K562 (cell line): Measurements from ENCODE around the gene TGFB2. TPM values are rescaled to one million over a fixed set of nuclear protein-coding genes. Genes with fewer than 3 reads are reported as not detected.

Source experiments
- ATAC-seq: fragments of 200-7000 bp; cut with Tn5 transposase; 3 replicates; pipeline ENCODE4 v1.9.1; 2020; ENCODE audit warnings: moderate library complexity
- BruUV-seq: library from RNA; stranded (reverse); fragments of 400-500 nt; replicated peaks from 2 replicates; lab custom pipeline; 2021; lab: Mats Ljungman, UMichigan
- CTCF ChIA-PET: fragments of 300-600 bp; formaldehyde crosslinking; extraction: SDS; loops from one replicate; lab custom pipeline; 2021; ENCODE audit warnings: low intra/inter-chr PET ratio; lab: Yijun Ruan, JAX
- POLR2A ChIA-PET: fragments of 300-600, 350-650 bp; sonication (Branson Sonifier 250); formaldehyde crosslinking; extraction: SDS; loops from one replicate; lab custom pipeline; 2021; ENCODE audit warnings: antibody characterized with exemption, inconsistent platforms; lab: Yijun Ruan, JAX
- DNase-seq, 4 experiments: peaks; one replicate each; pipeline versions ENCODE4 v3.0.0 to v3.0.0-alpha.2; 2011 to 2018; ENCODE audit warnings: low spot score in 3 of 4, mixed read lengths in 3 of 4; ENCODE audit errors: extremely low read depth in 1 of 4
- FAIRE-seq: peaks from 2 replicates; lab custom pipeline; 2011; peaks lifted over from hg19 to GRCh38; lab: Jason Lieb, UNC
- H2AFZ ChIP-seq: 2 replicates; pipeline ENCODE4 v1.6.0; 2011; ENCODE audit warnings: low read depth, low read length, control low read depth, inconsistent platforms
- H3K27ac ChIP-seq: fragments of 200-600 bp; 3 replicates; pipeline ENCODE4 v1.8.0; 2011; ENCODE audit warnings: low read depth, mild to moderate bottlenecking, control low read depth, inconsistent platforms, low read length, moderate library complexity, mixed read lengths; ENCODE audit errors: extremely low read depth
- H3K27me3 ChIP-seq, 2 experiments: fragments of 300-600 bp in 1 of 2; 2 replicates in 1 of 2; 3 replicates in 1 of 2; pipeline versions ENCODE4 v1.6.0 to v1.8.0; 2011; ENCODE audit warnings: inconsistent platforms in 2 of 2, low read length in 2 of 2, mild to moderate bottlenecking in 1 of 2, mixed read lengths in 1 of 2, moderate library complexity in 1 of 2; ENCODE audit not compliant: control insufficient read depth in 2 of 2, insufficient read depth in 2 of 2
- H3K36me3 ChIP-seq: fragments of 300-600 bp; 3 replicates; pipeline ENCODE4 v1.8.0; 2011; ENCODE audit warnings: mild to moderate bottlenecking, low read length, inconsistent platforms; ENCODE audit not compliant: control insufficient read depth, insufficient read depth
- H3K4me1 ChIP-seq, 2 experiments: fragments of 200-600 bp in 1 of 2; replicated peaks in 1 of 2; 2 replicates in 1 of 2; 3 replicates in 1 of 2; pipeline versions ENCODE4 v1.5.1 to v1.8.0; 2011; ENCODE audit warnings: inconsistent platforms in 2 of 2, low read length in 2 of 2, mild to moderate bottlenecking in 1 of 2, mixed read lengths in 1 of 2, moderate library complexity in 1 of 2; ENCODE audit not compliant: control insufficient read depth in 2 of 2, insufficient read depth in 2 of 2
- H3K4me2 ChIP-seq: 2 replicates; pipeline ENCODE4 v1.6.1; 2011; ENCODE audit warnings: low read length, control low read depth, inconsistent platforms, mixed read lengths; ENCODE audit not compliant: insufficient read depth
- H3K4me3 ChIP-seq: fragments of 200-600 bp; sonication (generic), shearing (Covaris generic); 2 replicates; pipeline ENCODE4 v1.5.1; 2016; ENCODE audit warnings: control low read depth, inconsistent platforms
- H3K79me2 ChIP-seq: fragments of 200-600 bp; 3 replicates; pipeline ENCODE4 v1.8.0; 2011; ENCODE audit warnings: low read length, inconsistent platforms; ENCODE audit not compliant: control insufficient read depth, insufficient read depth
- H3K9ac ChIP-seq, 2 experiments: 2 replicates each; pipeline versions ENCODE4 v1.6.0 to v1.6.1; 2011; ENCODE audit warnings: low read depth in 2 of 2, low read length in 2 of 2, control low read depth in 1 of 2, inconsistent platforms in 1 of 2, mild to moderate bottlenecking in 1 of 2, mixed read lengths in 1 of 2; ENCODE audit not compliant: insufficient read depth in 1 of 2
- H3K9me1 ChIP-seq: one replicate; pipeline ENCODE4 v1.6.0; 2011; ENCODE audit warnings: inconsistent platforms, mild to moderate bottlenecking, low read length, moderate library complexity; ENCODE audit not compliant: control insufficient read depth, insufficient read depth
- H3K9me3 ChIP-seq: replicated peaks from 2 replicates; pipeline ENCODE4 v1.5.1; 2011; ENCODE audit warnings: low read depth, low read length, inconsistent platforms; ENCODE audit not compliant: control insufficient read depth, insufficient read depth
- H4K20me1 ChIP-seq: replicated peaks from 2 replicates; pipeline ENCODE4 v1.6.1; 2011; ENCODE audit warnings: low read length, inconsistent platforms, mixed read lengths; ENCODE audit not compliant: control insufficient read depth, insufficient read depth
- C11orf30 ChIP-seq: fragments of 450-650 bp; IDR thresholded peaks from 2 replicates; pipeline ENCODE4 v1.6.1; 2016; ENCODE audit warnings: low read depth, mild to moderate bottlenecking
- CEBPG ChIP-seq, 3 experiments: fragments of 200-800 bp in 1 of 3; sonication (Bioruptor generic) in 1 of 3; sonication (generic) in 1 of 3; formaldehyde crosslinking in 1 of 3; IDR thresholded peaks in 2 of 3; conservative IDR thresholded peaks in 1 of 3; 2 replicates each; pipeline versions ENCODE4 v1.6.1 to v1.8.0; 2016 to 2022; ENCODE audit warnings: missing compliant biosample characterization in 2 of 3, missing genetic modification characterization in 2 of 3, mild to moderate bottlenecking in 1 of 3, missing genetic modification reagents in 1 of 3
- HMG20B ChIP-seq: fragments of 250-450 bp; sonication (Bioruptor Pico); IDR thresholded peaks from 2 replicates; pipeline ENCODE4 v1.5.0; 2021; ENCODE audit warnings: mild to moderate bottlenecking
- MAFG ChIP-seq: fragments of 450-650 bp; conservative IDR thresholded peaks from 2 replicates; pipeline ENCODE4 v1.6.1; 2016; ENCODE audit warnings: missing genetic modification characterization, missing compliant biosample characterization
- POLR3G ChIP-seq: IDR thresholded peaks from 2 replicates; pipeline ENCODE4 v1.6.1; 2011; ENCODE audit not compliant: insufficient read length, insufficient replicate concordance; ENCODE audit errors: extremely low read depth
- RBFOX2 ChIP-seq: fragments of 200-400 bp; formaldehyde crosslinking; IDR thresholded peaks from 2 replicates; pipeline ENCODE4 v1.6.1; 2017; ENCODE audit warnings: low read depth, mild to moderate bottlenecking, low read length, moderate library complexity
- STAG1 ChIP-seq: sonication (generic); formaldehyde crosslinking; IDR thresholded peaks from 2 replicates; pipeline ENCODE4 v1.5.0; 2020; ENCODE audit warnings: missing genetic modification reagents, borderline replicate concordance
- ZNF316 ChIP-seq: fragments of 450-650 bp; IDR thresholded peaks from 2 replicates; pipeline ENCODE4 v1.6.1; 2016
- ZNF696 ChIP-seq: fragments of 250-450 bp; sonication (Bioruptor Pico); conservative IDR thresholded peaks from 2 replicates; pipeline ENCODE4 v1.4.0; 2020; ENCODE audit warnings: mild to moderate bottlenecking, moderate library complexity
- ZNF707 ChIP-seq: fragments of 250-450 bp; sonication (Bioruptor Pico); conservative IDR thresholded peaks from 2 replicates; pipeline ENCODE4 v1.8.0; 2022; ENCODE audit warnings: inconsistent platforms, mild to moderate bottlenecking, moderate library complexity
- ZNF717 ChIP-seq: fragments of 250-450 bp; sonication (Bioruptor Pico); IDR thresholded peaks from 2 replicates; pipeline ENCODE4 v1.5.0; 2021
- WGBS: fragments of 100-300 bp; shearing (Covaris generic); methylation state at CpG from one replicate; pipeline ENCODE4 v1.1.6; 2016; ENCODE audit warnings: low coverage, mixed read lengths; ENCODE audit not compliant: insufficient coverage; ENCODE audit errors: missing lambda C conversion rate; 5-methylcytosine and 5-hydroxymethylcytosine counted together
- in situ Hi-C: fragments of 300-500 bp; cut with MboI; formaldehyde crosslinking; loops from 4 replicates; pipeline ENCODE4 v1.15.0; 2018; ENCODE audit warnings: inconsistent platforms, mixed read lengths
- intact Hi-C: fragments of 100-400 bp; cut with micrococcal nuclease; formaldehyde crosslinking; loops from 2 replicates; pipeline ENCODE4 v1.14.2; 2022
- polyA plus RNA-seq, 8 experiments: library from polyadenylated mRNA; depleted of rRNA in 4 of 8; stranded (reverse) in 5 of 8; unstranded in 3 of 8; fragments of >200 nt; fragmentation: Nextera tagmentation in 2 of 8; fragmentation: Illumina TruSeq in 1 of 8; extraction: Ambion mirVana in 2 of 8; extraction: Trizol in 1 of 8; gene quantifications; 2 replicates each; pipeline versions ENCODE4 v1.2.1 to v1.2.3, GENCODE V29; 2011 to 2014; ENCODE audit warnings: inconsistent platforms in 1 of 8, missing spikeins in 1 of 8
- total RNA-seq, 7 experiments: library from RNA; depleted of rRNA in 6 of 7; stranded (reverse); fragments of >200 nt in 6 of 7; fragmentation: Illumina TruSeq in 2 of 7; extraction: Trizol in 2 of 7; gene quantifications; 2 replicates each; pipeline versions ENCODE4 v1.2.1 to v1.2.3, GENCODE V29; 2011 to 2021; ENCODE audit warnings: low replicate concordance in 1 of 7

Gene TGFB2
- total and polyA plus RNA-seq, 9 of the 15 experiments (the other 6 are each of a cell fraction or from before 2014, with no cell fraction given), result 0.03 to 0.41 (median 0.11) TPM; not detected in 3

- no peaks in the 10 kb centered on the region for H3K36me3 ChIP-seq
- H4K20me1 ChIP-seq, result no peaks in the 10 kb centered on the region
- POLR2A ChIA-PET, result no interaction called here
- no peak overlapping the region for H3K4me2 ChIP-seq
- no peaks in the 10 kb centered on the region for H3K4me1 ChIP-seq
- intact Hi-C loops, result no loop called here
- BruUV-seq, result no TSS peak
- 0% methylated on average over 1 of the region's 1 CpG for WGBS
- FAIRE-seq (no peak), DNase-seq (no peak)
- H2AFZ ChIP-seq, result no peak overlapping the region
- no peaks in the 10 kb centered on the region; a peak in 1 of 5 replicates for H3K27me3 ChIP-seq
- no peak overlapping the region for H3K27ac ChIP-seq
- no peak overlapping the region for H3K9ac ChIP-seq
- H3K4me3 ChIP-seq, result no peak overlapping the region
- TF ChIP-seq RBFOX2 (no peak), ZNF717 (CRISPR knock-in tag) (no peak), POLR3G (no peak), STAG1 (CRISPR knock-in tag) (no peak), CEBPG (CRISPR knock-in tag; IDR thresholded peaks at IDR 0.05) (no peak), CEBPG (tag; conservative IDR thresholded peaks at IDR 0.05 in 1 of 2, IDR thresholded peaks at IDR 0.05 in 1 of 2) (no peak), ZNF696 (no peak)
- TF ChIP-seq, all 486 proteins: peak for 0
- Histone ChIP-seq H3K79me2 (no peaks in the 10 kb centered on the region), H3K9me3 (no peaks in the 10 kb centered on the region), H3K9me1 (no peaks in the 10 kb centered on the region)
- no peak for ATAC-seq
- in situ Hi-C loops, result no loop called here
- CTCF ChIA-PET, result no interaction called here
These were observed 86.3 kb downstream of the TGFB2 start for GRCh38 chr1:218431476-218431875.

DNA sequence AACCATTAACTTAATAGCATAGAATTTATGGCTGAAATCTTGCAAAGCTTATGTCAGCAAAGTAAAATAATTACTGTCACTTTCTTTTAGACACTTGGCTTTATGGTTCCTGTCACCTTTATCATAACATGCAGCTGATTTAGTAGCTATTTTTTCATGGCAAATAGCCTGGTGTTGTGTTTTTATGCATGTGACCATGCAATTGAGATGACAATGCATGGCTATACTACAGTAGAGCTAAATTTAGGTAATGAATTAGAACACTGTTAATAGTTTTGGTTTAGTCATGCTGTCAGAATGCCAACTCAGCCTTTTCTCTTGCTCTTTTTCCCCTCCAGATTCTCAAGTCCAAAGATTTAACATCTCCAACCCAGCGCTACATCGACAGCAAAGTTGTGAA lies 88.6 kb downstream of the TGFB2 start:
- in situ Hi-C loops, result no loop called here
- no peaks in the 10 kb centered on the region for H3K4me1 ChIP-seq
- H3K9me3 ChIP-seq, result no peaks in the 10 kb centered on the region
- FAIRE-seq (no peak), ATAC-seq (no peak), DNase-seq (no peak)
- H3K27ac ChIP-seq, result no peak overlapping the region
- 0% methylated on average over 2 of the region's 2 CpGs for WGBS
- no peaks in the 10 kb centered on the region; a peak in 1 of 5 replicates for H3K27me3 ChIP-seq
- CTCF ChIA-PET, result no interaction called here
- H3K36me3 ChIP-seq, result no peaks in the 10 kb centered on the region
- no peak overlapping the region for H3K4me3 ChIP-seq
- H4K20me1 ChIP-seq, result no peaks in the 10 kb centered on the region
- no TSS peak for BruUV-seq
- no peak overlapping the region for H2AFZ ChIP-seq
- H3K79me2 ChIP-seq, result no peaks in the 10 kb centered on the region
- POLR2A ChIA-PET, result interaction anchor here (0.6 kb wide), 1 partner anchor 363 kb away, joined by 3 read pairs; no protein-coding TSS in a partner anchor
- H3K9ac ChIP-seq, result no peak overlapping the region
- no peaks in the 10 kb centered on the region for H3K9me1 ChIP-seq
- TF ChIP-seq ZNF316 (peak; percentile 65), ZNF707 (CRISPR knock-in tag) (no peak), HMG20B (no peak), C11orf30 (peak; percentile 38; the same call in 1 of the 2 replicates), MAFG (0 out of 2 replicates have a peak, but pooled peaks have one; percentile 29)
- intact Hi-C loops, result no loop called here
- H3K4me2 ChIP-seq, result no peak overlapping the region
